Activated CD4-positive, alpha-beta T cell treated with anti-CD3 and anti-CD28 coated beads, Interleukin-2, amount 10 ng/mL, durations not matched to agents 7 days and 5 days (primary cell): ENCODE measurements around the gene KCNC4. TPM values are rescaled to one million over a fixed set of nuclear protein-coding genes. Genes with fewer than 3 reads are reported as not detected.

Experiments used
- CTCF ChIA-PET: fragments of 350-600 bp; sonication (Branson Sonifier 250); formaldehyde crosslinking; loops from one replicate; lab custom pipeline; 2021; ENCODE audit warnings: antibody characterized with exemption; lab: Charles Lee
- POLR2A ChIA-PET: fragments of 350-600 bp; sonication (Branson Sonifier 250); formaldehyde crosslinking; loops from one replicate; lab custom pipeline; 2021; ENCODE audit warnings: antibody characterized with exemption; lab: Charles Lee
- DNase-seq: peaks from one replicate; pipeline ENCODE4 v3.0.0-alpha.2; 2020
- H3K27ac Mint-ChIP-seq: one replicate; pipeline ENCODE4 v1.8.0; 2021; ENCODE audit warnings: mild to moderate bottlenecking, moderate library complexity, mixed read lengths
- H3K27me3 Mint-ChIP-seq: one replicate; pipeline ENCODE4 v1.8.0; 2021; ENCODE audit warnings: mixed read lengths
- H3K36me3 Mint-ChIP-seq: one replicate; pipeline ENCODE4 v1.8.0; 2021; ENCODE audit warnings: low read depth, mixed read lengths
- H3K4me1 Mint-ChIP-seq: one replicate; pipeline ENCODE4 v1.8.0; 2021; ENCODE audit warnings: mixed read lengths
- H3K4me3 Mint-ChIP-seq: one replicate; pipeline ENCODE4 v1.8.0; 2021; ENCODE audit warnings: mild to moderate bottlenecking, moderate library complexity, mixed read lengths
- H3K9me3 Mint-ChIP-seq: one replicate; pipeline ENCODE4 v1.8.0; 2021; ENCODE audit warnings: mixed read lengths
- total RNA-seq, 2 experiments: library from RNA; stranded (reverse); gene quantifications; one replicate each; pipeline ENCODE4 v1.2.3, GENCODE V29; 2021

Gene KCNC4
- total RNA-seq, 2 experiments from 2014 or later = 7.1 to 8.2 TPM

- Mint-ChIP-seq H3K4me1 (no peaks in the 10 kb centered on the region), H3K9me3 (no peaks in the 10 kb centered on the region), H3K27me3 (peaks cover 9% of the 10 kb centered on the region), H3K36me3 (no peaks in the 10 kb centered on the region), H3K27ac (no peak overlapping the region), H3K4me3 (no peak overlapping the region)
- ChIA-PET CTCF (interaction anchor here (1.6 kb wide), 1 partner anchor 289 kb away, joined by 3 read pairs; no protein-coding TSS in a partner anchor), POLR2A (no interaction called here)
- DNase-seq = no peak
Observed at GRCh38 chr1:110174961-110175360, 35.2 kb upstream of the KCNC4 start.

GRCh38 chr1:110176299-110176956, 33.7 kb upstream of the KCNC4 start:
- Mint-ChIP-seq H3K4me1 (no peaks in the 10 kb centered on the region), H3K4me3 (no peak overlapping the region), H3K27me3 (peaks cover 9% of the 10 kb centered on the region), H3K27ac (no peak overlapping the region), H3K9me3 (no peaks in the 10 kb centered on the region), H3K36me3 (no peaks in the 10 kb centered on the region)
- POLR2A ChIA-PET = no interaction called here
- DNase-seq = no peak
- CTCF ChIA-PET = interaction anchor here (1.6 kb wide), 1 partner anchor 288 kb away, joined by 3 read pairs; no protein-coding TSS in a partner anchor

GRCh38 chr1:110177775-110178174, 32.3 kb upstream of the KCNC4 start:
- Mint-ChIP-seq H3K27me3 (peaks cover 9% of the 10 kb centered on the region), H3K4me3 (no peak overlapping the region), H3K27ac (no peak overlapping the region), H3K4me1 (no peaks in the 10 kb centered on the region), H3K9me3 (no peaks in the 10 kb centered on the region), H3K36me3 (no peaks in the 10 kb centered on the region)
- ChIA-PET CTCF (no interaction called here), POLR2A (no interaction called here)
- no peak for DNase-seq

- H3K4me3 Mint-ChIP-seq = no peak overlapping the region
- peaks cover 10% of the 10 kb centered on the region for H3K27me3 Mint-ChIP-seq
- no peaks in the 10 kb centered on the region for H3K4me1 Mint-ChIP-seq
- no peak overlapping the region for H3K27ac Mint-ChIP-seq
- POLR2A ChIA-PET = no interaction called here
- no peak for DNase-seq
- CTCF ChIA-PET = interaction anchor here (1.1 kb wide), 1 partner anchor 13 kb away, joined by 4 read pairs; no protein-coding TSS in a partner anchor
- no peaks in the 10 kb centered on the region for H3K9me3 Mint-ChIP-seq
- H3K36me3 Mint-ChIP-seq = no peaks in the 10 kb centered on the region
Observed at GRCh38 chr1:110183642-110184167, 26.4 kb upstream of the KCNC4 start.

GRCh38 chr1:110184446-110184845, 25.7 kb upstream of the KCNC4 start:
- CTCF ChIA-PET = interaction anchor here (1.0 to 2.7 kb wide), 2 partner anchors 12 to 18 kb away, joined by 3 to 6 read pairs; no protein-coding TSS in a partner anchor
- Mint-ChIP-seq H3K9me3 (no peaks in the 10 kb centered on the region), H3K4me1 (no peaks in the 10 kb centered on the region), H3K36me3 (no peaks in the 10 kb centered on the region), H3K4me3 (no peak overlapping the region), H3K27me3 (peaks cover 12% of the 10 kb centered on the region), H3K27ac (no peak overlapping the region)
- POLR2A ChIA-PET = no interaction called here
- no peak for DNase-seq

- DNase-seq = no peak
- Mint-ChIP-seq H3K27ac (no peak overlapping the region), H3K4me3 (no peak overlapping the region), H3K27me3 (peaks cover 12% of the 10 kb centered on the region), H3K9me3 (no peaks in the 10 kb centered on the region), H3K4me1 (no peaks in the 10 kb centered on the region), H3K36me3 (no peaks in the 10 kb centered on the region)
- CTCF ChIA-PET = interaction anchor here (1.0 to 2.7 kb wide), 2 partner anchors 12 to 17 kb away, joined by 3 to 6 read pairs; no protein-coding TSS in a partner anchor
- POLR2A ChIA-PET = no interaction called here
Observed at GRCh38 chr1:110185181-110185580, 24.9 kb upstream of the KCNC4 start.

- no peak for DNase-seq
- H3K27ac Mint-ChIP-seq = no peak overlapping the region
- H3K27me3 Mint-ChIP-seq = peaks cover 12% of the 10 kb centered on the region
- ChIA-PET CTCF (interaction anchor here (0.7 to 2.7 kb wide), 2 partner anchors 16 to 21 kb away, joined by 3 to 6 read pairs; no protein-coding TSS in a partner anchor), POLR2A (interaction anchor here (0.6 kb wide), 1 partner anchor 16 kb away, joined by 3 read pairs; no protein-coding TSS in a partner anchor)
- no peak overlapping the region for H3K4me3 Mint-ChIP-seq
- no peaks in the 10 kb centered on the region for H3K9me3 Mint-ChIP-seq
- no peaks in the 10 kb centered on the region for H3K4me1 Mint-ChIP-seq
- H3K36me3 Mint-ChIP-seq = no peaks in the 10 kb centered on the region
Observed at GRCh38 chr1:110186558-110186957, 23.6 kb upstream of the KCNC4 start.

- no peaks in the 10 kb centered on the region for H3K36me3 Mint-ChIP-seq
- H3K27me3 Mint-ChIP-seq = peaks cover 12% of the 10 kb centered on the region
- no peaks in the 10 kb centered on the region for H3K4me1 Mint-ChIP-seq
- DNase-seq = no peak
- ChIA-PET POLR2A (no interaction called here), CTCF (interaction anchor here (0.6 to 2.7 kb wide), 3 partner anchors 15 to 1573 kb away, joined by 3 to 6 read pairs (median 4); no protein-coding TSS in a partner anchor)
- no peak overlapping the region for H3K4me3 Mint-ChIP-seq
- no peak overlapping the region for H3K27ac Mint-ChIP-seq
- H3K9me3 Mint-ChIP-seq = no peaks in the 10 kb centered on the region
Observed at GRCh38 chr1:110187139-110187890, 22.8 kb upstream of the KCNC4 start.

- no peak for DNase-seq
Observed at GRCh38 chr1:110188035-110188618, 22.0 kb upstream of the KCNC4 start.

GRCh38 chr1:110189181-110189580, 20.9 kb upstream of the KCNC4 start:
- POLR2A ChIA-PET = no interaction called here
- H3K36me3 Mint-ChIP-seq = no peaks in the 10 kb centered on the region
- no peak overlapping the region for H3K4me3 Mint-ChIP-seq
- H3K27me3 Mint-ChIP-seq = peaks cover 12% of the 10 kb centered on the region
- H3K9me3 Mint-ChIP-seq = no peaks in the 10 kb centered on the region
- no peak overlapping the region for H3K27ac Mint-ChIP-seq
- no peaks in the 10 kb centered on the region for H3K4me1 Mint-ChIP-seq
- CTCF ChIA-PET = interaction anchor here (1.2 kb wide), 1 partner anchor 14 kb away, joined by 3 read pairs; no protein-coding TSS in a partner anchor
- no peak for DNase-seq

More at GRCh38 chr1:110188035-110188618, 22.0 kb upstream of the KCNC4 start:
- no peak overlapping the region for H3K27ac Mint-ChIP-seq
- no peaks in the 10 kb centered on the region for H3K36me3 Mint-ChIP-seq
- H3K4me1 Mint-ChIP-seq = no peaks in the 10 kb centered on the region
- H3K4me3 Mint-ChIP-seq = no peak overlapping the region
- ChIA-PET CTCF (interaction anchor here (0.8 to 1.2 kb wide), 2 partner anchors 9 to 15 kb away, joined by 3 to 4 read pairs; no protein-coding TSS in a partner anchor), POLR2A (no interaction called here)
- H3K27me3 Mint-ChIP-seq = peaks cover 12% of the 10 kb centered on the region
- no peaks in the 10 kb centered on the region for H3K9me3 Mint-ChIP-seq

- Mint-ChIP-seq H3K36me3 (no peaks in the 10 kb centered on the region), H3K9me3 (no peaks in the 10 kb centered on the region), H3K4me3 (no peak overlapping the region), H3K27ac (no peak overlapping the region), H3K27me3 (peaks cover 9% of the 10 kb centered on the region), H3K4me1 (no peaks in the 10 kb centered on the region)
- ChIA-PET CTCF (interaction anchor here (0.7 to 1.5 kb wide), 3 partner anchors 13 to 224 kb away, joined by 3 to 7 read pairs (median 3); no protein-coding TSS in a partner anchor), POLR2A (no interaction called here)
- DNase-seq = no peak
Observed at GRCh38 chr1:110190282-110190929, 19.7 kb upstream of the KCNC4 start.

- H3K27me3 Mint-ChIP-seq = peaks cover 6% of the 10 kb centered on the region
- H3K36me3 Mint-ChIP-seq = no peaks in the 10 kb centered on the region
- H3K9me3 Mint-ChIP-seq = no peaks in the 10 kb centered on the region
- no peaks in the 10 kb centered on the region for H3K4me1 Mint-ChIP-seq
- H3K4me3 Mint-ChIP-seq = no peak overlapping the region
- H3K27ac Mint-ChIP-seq = no peak overlapping the region
- CTCF ChIA-PET = interaction anchor here (1.0 to 3.2 kb wide), 3 partner anchors 10 to 304 kb away, joined by 4 to 13 read pairs (median 5); no protein-coding TSS in a partner anchor
- POLR2A ChIA-PET = no interaction called here
- no peak for DNase-seq
Observed at GRCh38 chr1:110192541-110192940, 17.6 kb upstream of the KCNC4 start.
